Heart right ventricle (tissue), 16 donors: Measurements from ENCODE around the gene SND1. TPM values are rescaled to one million over a fixed set of nuclear protein-coding genes. Genes with fewer than 3 reads are reported as not detected.

Source experiments
- ATAC-seq, 8 donors: fragments of 200-7000 bp; cut with Tn5 transposase; one replicate each; pipeline ENCODE4 v1.9.1; 2020; ENCODE audit warnings: mild to moderate bottlenecking in 8 of 8, moderate library complexity in 8 of 8, moderate number of reproducible peaks in 1 of 8
- DNase-seq, 2 donors: peaks; one replicate each; pipeline ENCODE4 v3.0.0-alpha.2; 2020
- H3K27ac ChIP-seq, 10 donors: fragments of 200-600 bp; sonication (generic) in 2 of 10; one replicate each; pipeline versions ENCODE4 v1.5.0 to v1.8.0; 2020 to 2022; ENCODE audit warnings: mild to moderate bottlenecking in 3 of 10
- H3K27me3 ChIP-seq, 7 donors: fragments of 200-600 bp; one replicate each; pipeline ENCODE4 v1.8.0; 2021 to 2022; ENCODE audit warnings: mild to moderate bottlenecking in 2 of 7
- H3K36me3 ChIP-seq, 9 donors: fragments of 200-600 bp; sonication (generic) in 1 of 9; one replicate each; pipeline versions ENCODE4 v1.5.0 to v1.8.0; 2020 to 2022; ENCODE audit warnings: mild to moderate bottlenecking in 2 of 9
- H3K4me1 ChIP-seq, 9 donors: fragments of 200-600 bp; sonication (generic) in 1 of 9; one replicate each; pipeline versions ENCODE4 v1.5.0 to v1.8.0; 2020 to 2022; ENCODE audit warnings: mild to moderate bottlenecking in 4 of 9
- H3K4me3 ChIP-seq, 10 donors: fragments of 200-600 bp; sonication (generic) in 2 of 10; one replicate each; pipeline versions ENCODE4 v1.5.0 to v1.8.0; 2020 to 2022; ENCODE audit warnings: mild to moderate bottlenecking in 7 of 10, moderate library complexity in 2 of 10
- H3K9me3 ChIP-seq, 11 donors: fragments of 200-600 bp in 10 of 11; sonication (generic) in 2 of 11; one replicate each; pipeline versions ENCODE4 v1.5.0 to v1.8.0; 2013 to 2022; ENCODE audit warnings: mild to moderate bottlenecking in 2 of 11, control low read depth in 1 of 11, moderate library complexity in 1 of 11
- WGBS, 2 donors: extraction: QIAGEN DNeasy Blood & Tissue Kit; methylation state at CpG; one replicate each; pipeline ENCODE4 v1.1.7; 2013; ENCODE audit warnings: inconsistent platforms in 1 of 2; 5-methylcytosine and 5-hydroxymethylcytosine counted together
- intact Hi-C, 10 donors: fragments of 100-400 bp; cut with DNase I; formaldehyde crosslinking; loops; one replicate each; pipeline versions ENCODE4 v1.11.1 to v1.14.2; 2022
- polyA plus RNA-seq, 2 donors: library from polyadenylated mRNA; stranded (reverse); fragments of 200-250 nt; gene quantifications; one replicate each; pipeline ENCODE4 v1.2.3, GENCODE V29; 2013
- total RNA-seq, 10 donors: library from RNA; stranded (reverse); fragmentation: NEBNext Ultra II Directional in 3 of 10; extraction: Animal tissue kit (Norgen Biotek cat#: 25700) in 3 of 10; gene quantifications; one replicate each; pipeline versions ENCODE4 v1.2.1 to v1.2.4, GENCODE V29; 2021 to 2023
- TF ChIP-seq, protein P1 (sequence below), 9 donors: fragments of 200-600 bp; sonication (generic) in 2 of 9; IDR thresholded peaks; one replicate each; pipeline versions ENCODE4 v1.5.0 to v1.8.0; 2021 to 2022; ENCODE audit warnings: antibody characterized with exemption in 9 of 9, mild to moderate bottlenecking in 5 of 9, moderate library complexity in 1 of 9
- donor health status: Arrhythmogenic right ventricular cardiomyopathy.
- donor health status: ischemic (EF 13 %, LVEDD 7.1; RV severe dilation, severe dysfunction).
- donor health status: healthy with polysubstance abuse.
- donor health status: DM: no; HTN: yes; CAD: no.
- donor health status: DM: no; HTN: no; CAD: no.
- donor health status: ischemic (EF 25% LVEDD 6.9; RV normal size, moderate dysfunction).
- donor health status: ischemic (EF 25% LVEDD 5.7; RV mildly dilated, moderate dysfunction).
- donor health status: healthy.
- donor health status: DM: yes; HTN: yes; CAD: no.
- donor health status: Ischemic cardiomyopathy.
- donor health status: ischemic (EF 35%, LVEDD 5.7; RV mildly dilated, moderate dysfunction).
- donor health status: nonischemic (EF 11% LVEDD 7.7; RV severe dilation, severe dysfunction).
- donor health status: DM: yes; HTN: yes; CAD: no.
- donor health status: PGD.
- donor health status: ischemic (EF 29% LVEDD 5.4; RV normal size, mild dysfunction).
- donor health status: nonischemic (EF 23%, LVEDD 6.1; RV moderate dilation, normal function).

Gene SND1
- total and polyA plus RNA-seq, 12 donors: 39.9 to 107 (median 80.8) TPM

DNA sequence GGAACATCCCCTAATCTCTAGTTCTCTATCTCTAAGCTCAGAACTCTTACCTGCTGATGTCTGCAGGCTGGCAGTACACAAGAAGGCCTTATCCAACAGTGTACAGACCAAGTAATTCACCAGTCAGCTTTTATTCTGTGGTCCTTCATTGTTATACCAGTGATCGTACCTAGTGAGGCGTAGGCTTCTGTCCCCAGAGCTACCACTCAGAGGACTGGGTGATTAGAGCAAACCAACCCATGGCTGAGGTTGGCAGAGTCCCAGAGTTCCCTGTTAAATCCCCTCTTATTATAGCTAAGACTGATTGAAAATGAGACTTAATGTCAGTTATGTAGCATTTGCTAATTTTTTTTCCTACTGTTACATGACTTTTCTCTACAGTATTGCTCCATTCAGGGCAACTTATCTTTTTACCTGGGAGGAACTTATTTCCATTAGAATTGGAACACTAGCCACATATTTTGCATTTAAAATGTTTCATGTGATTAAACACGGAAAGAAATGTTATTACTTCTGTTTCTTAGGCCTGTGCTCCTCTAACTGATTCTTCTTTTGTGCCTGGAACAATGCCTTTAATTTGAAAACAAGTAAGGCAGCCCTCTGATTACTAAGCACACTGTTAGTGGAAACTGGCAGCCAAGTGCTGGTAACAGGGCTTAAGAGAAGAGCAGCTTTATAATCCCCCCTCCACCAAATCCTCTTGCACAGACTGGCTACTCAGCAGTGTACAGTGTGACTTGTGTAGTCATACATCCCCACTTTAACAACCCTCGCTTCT, 252.1 kb downstream of the SND1 start:
- Histone ChIP-seq H3K27me3 (no peaks in the 10 kb centered on the region), H3K4me1 (peaks cover 0 to 19% (median 8%) of the 10 kb centered on the region in 9 donors), H3K36me3 (peaks cover 0 to 21% (median 0%) of the 10 kb centered on the region in 9 donors), H3K27ac (no peak overlapping the region), H3K9me3 (no peaks in the 10 kb centered on the region), H3K4me3 (no peak overlapping the region)
- intact Hi-C loops: no loop called here
- TF ChIP-seq, protein P1, sequence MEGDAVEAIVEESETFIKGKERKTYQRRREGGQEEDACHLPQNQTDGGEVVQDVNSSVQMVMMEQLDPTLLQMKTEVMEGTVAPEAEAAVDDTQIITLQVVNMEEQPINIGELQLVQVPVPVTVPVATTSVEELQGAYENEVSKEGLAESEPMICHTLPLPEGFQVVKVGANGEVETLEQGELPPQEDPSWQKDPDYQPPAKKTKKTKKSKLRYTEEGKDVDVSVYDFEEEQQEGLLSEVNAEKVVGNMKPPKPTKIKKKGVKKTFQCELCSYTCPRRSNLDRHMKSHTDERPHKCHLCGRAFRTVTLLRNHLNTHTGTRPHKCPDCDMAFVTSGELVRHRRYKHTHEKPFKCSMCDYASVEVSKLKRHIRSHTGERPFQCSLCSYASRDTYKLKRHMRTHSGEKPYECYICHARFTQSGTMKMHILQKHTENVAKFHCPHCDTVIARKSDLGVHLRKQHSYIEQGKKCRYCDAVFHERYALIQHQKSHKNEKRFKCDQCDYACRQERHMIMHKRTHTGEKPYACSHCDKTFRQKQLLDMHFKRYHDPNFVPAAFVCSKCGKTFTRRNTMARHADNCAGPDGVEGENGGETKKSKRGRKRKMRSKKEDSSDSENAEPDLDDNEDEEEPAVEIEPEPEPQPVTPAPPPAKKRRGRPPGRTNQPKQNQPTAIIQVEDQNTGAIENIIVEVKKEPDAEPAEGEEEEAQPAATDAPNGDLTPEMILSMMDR (IDR thresholded peaks at IDR 0.05): no peak
- 93% methylated on average over 4 of the region's 4 CpGs for WGBS, 2 donors
- no peak for ATAC-seq
- no peak for DNase-seq

GRCh38 chr7:127904670-127904985, 252.6 kb downstream of the SND1 start:
- no peak for DNase-seq
- H3K4me1 ChIP-seq: peaks cover 0 to 19% (median 8%) of the 10 kb centered on the region in 9 donors
- peaks cover 0 to 21% (median 0%) of the 10 kb centered on the region in 9 donors for H3K36me3 ChIP-seq
- no peaks in the 10 kb centered on the region for H3K9me3 ChIP-seq
- H3K27ac ChIP-seq: no peak overlapping the region
- WGBS, 2 donors: 79 to 82% methylated on average over 6 of the region's 6 CpGs
- no peak for ATAC-seq
- TF ChIP-seq, protein P1 (IDR thresholded peaks at IDR 0.05): no peak
- intact Hi-C loops: no loop called here
- H3K27me3 ChIP-seq: no peaks in the 10 kb centered on the region
- no peak overlapping the region for H3K4me3 ChIP-seq

GRCh38 chr7:127905021-127905420, 253.0 kb downstream of the SND1 start:
- intact Hi-C loops: no loop called here
- no peaks in the 10 kb centered on the region for H3K27me3 ChIP-seq
- no peak for ATAC-seq
- peaks cover 0 to 21% (median 0%) of the 10 kb centered on the region in 9 donors for H3K36me3 ChIP-seq
- H3K4me3 ChIP-seq: no peak overlapping the region
- H3K4me1 ChIP-seq: peaks cover 0 to 19% (median 8%) of the 10 kb centered on the region in 9 donors
- TF ChIP-seq, protein P1 (IDR thresholded peaks at IDR 0.05): no peak
- H3K9me3 ChIP-seq: no peaks in the 10 kb centered on the region
- DNase-seq: no peak
- H3K27ac ChIP-seq: no peak overlapping the region

GRCh38 chr7:127905491-127906330, 253.7 kb downstream of the SND1 start:
- DNase-seq: no peak
- Histone ChIP-seq H3K27me3 (no peaks in the 10 kb centered on the region), H3K9me3 (no peaks in the 10 kb centered on the region), H3K4me1 (peaks cover 0 to 13% (median 8%) of the 10 kb centered on the region in 9 donors), H3K4me3 (no peak overlapping the region), H3K36me3 (peaks cover 0 to 21% (median 0%) of the 10 kb centered on the region in 9 donors), H3K27ac (no peak overlapping the region)
- TF ChIP-seq, protein P1 (IDR thresholded peaks at IDR 0.05): no peak
- intact Hi-C loops: no loop called here
- no peak for ATAC-seq
- WGBS, 2 donors: 80 to 83% methylated on average over 2 of the region's 2 CpGs
